GM06990 (cell line): Measurements from ENCODE around the gene BBOF1.
A peak's percentile ranks its signal among the peaks of the same experiment; 100 is the strongest.

Experiments used
- DNase-seq: peaks from one replicate; pipeline ENCODE4 v3.0.0-alpha.2; 2011; ENCODE audit not compliant: insufficient read length; ENCODE audit errors: extremely low read depth
- H3K27me3 ChIP-seq: replicated peaks from 2 replicates; pipeline ENCODE4 v1.6.0; 2011; ENCODE audit warnings: low read length; ENCODE audit not compliant: control insufficient read depth, insufficient read depth
- H3K36me3 ChIP-seq: 2 replicates; pipeline ENCODE4 v1.5.1; 2011; ENCODE audit warnings: low read length; ENCODE audit not compliant: control insufficient read depth, insufficient read depth
- H3K4me3 ChIP-seq: replicated peaks from 2 replicates; pipeline ENCODE4 v1.5.1; 2011; ENCODE audit warnings: low read depth, mild to moderate bottlenecking, control low read depth, low read length
- TF ChIP-seq, protein P1 (sequence below): IDR thresholded peaks from 2 replicates; pipeline ENCODE4 v1.5.1; 2011; ENCODE audit warnings: low read length, control low read depth, mild to moderate bottlenecking, inconsistent platforms; ENCODE audit not compliant: insufficient read depth, poor library complexity, severe bottlenecking

Gene BBOF1

DNA sequence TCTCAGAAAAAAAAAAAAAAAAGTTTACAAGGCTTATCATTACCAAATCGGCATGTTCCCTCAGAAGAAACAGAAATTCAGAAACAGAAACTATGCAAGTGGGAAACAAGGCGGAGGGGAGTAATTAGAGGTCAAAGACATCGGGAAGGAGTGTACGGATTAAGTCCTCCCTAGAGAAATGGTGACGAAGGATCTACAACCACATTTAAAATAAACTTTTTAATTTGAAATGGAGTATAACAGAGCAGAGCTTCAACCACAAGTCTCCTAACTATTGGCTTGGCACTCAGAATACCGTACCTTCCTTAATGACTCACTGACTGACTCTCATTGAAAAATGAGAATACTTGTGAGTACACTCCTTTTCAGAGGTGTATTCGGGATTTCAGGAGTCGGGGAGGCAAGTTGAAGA is 969 bp upstream of the BBOF1 start:
- DNase-seq, result peak; percentile 9
- TF ChIP-seq, protein P1, sequence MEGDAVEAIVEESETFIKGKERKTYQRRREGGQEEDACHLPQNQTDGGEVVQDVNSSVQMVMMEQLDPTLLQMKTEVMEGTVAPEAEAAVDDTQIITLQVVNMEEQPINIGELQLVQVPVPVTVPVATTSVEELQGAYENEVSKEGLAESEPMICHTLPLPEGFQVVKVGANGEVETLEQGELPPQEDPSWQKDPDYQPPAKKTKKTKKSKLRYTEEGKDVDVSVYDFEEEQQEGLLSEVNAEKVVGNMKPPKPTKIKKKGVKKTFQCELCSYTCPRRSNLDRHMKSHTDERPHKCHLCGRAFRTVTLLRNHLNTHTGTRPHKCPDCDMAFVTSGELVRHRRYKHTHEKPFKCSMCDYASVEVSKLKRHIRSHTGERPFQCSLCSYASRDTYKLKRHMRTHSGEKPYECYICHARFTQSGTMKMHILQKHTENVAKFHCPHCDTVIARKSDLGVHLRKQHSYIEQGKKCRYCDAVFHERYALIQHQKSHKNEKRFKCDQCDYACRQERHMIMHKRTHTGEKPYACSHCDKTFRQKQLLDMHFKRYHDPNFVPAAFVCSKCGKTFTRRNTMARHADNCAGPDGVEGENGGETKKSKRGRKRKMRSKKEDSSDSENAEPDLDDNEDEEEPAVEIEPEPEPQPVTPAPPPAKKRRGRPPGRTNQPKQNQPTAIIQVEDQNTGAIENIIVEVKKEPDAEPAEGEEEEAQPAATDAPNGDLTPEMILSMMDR, result no peak
- peak overlapping the region; percentile 93 for H3K4me3 ChIP-seq
- H3K27me3 ChIP-seq, result no peaks in the 10 kb centered on the region
- H3K36me3 ChIP-seq, result no peaks in the 10 kb centered on the region

DNA sequence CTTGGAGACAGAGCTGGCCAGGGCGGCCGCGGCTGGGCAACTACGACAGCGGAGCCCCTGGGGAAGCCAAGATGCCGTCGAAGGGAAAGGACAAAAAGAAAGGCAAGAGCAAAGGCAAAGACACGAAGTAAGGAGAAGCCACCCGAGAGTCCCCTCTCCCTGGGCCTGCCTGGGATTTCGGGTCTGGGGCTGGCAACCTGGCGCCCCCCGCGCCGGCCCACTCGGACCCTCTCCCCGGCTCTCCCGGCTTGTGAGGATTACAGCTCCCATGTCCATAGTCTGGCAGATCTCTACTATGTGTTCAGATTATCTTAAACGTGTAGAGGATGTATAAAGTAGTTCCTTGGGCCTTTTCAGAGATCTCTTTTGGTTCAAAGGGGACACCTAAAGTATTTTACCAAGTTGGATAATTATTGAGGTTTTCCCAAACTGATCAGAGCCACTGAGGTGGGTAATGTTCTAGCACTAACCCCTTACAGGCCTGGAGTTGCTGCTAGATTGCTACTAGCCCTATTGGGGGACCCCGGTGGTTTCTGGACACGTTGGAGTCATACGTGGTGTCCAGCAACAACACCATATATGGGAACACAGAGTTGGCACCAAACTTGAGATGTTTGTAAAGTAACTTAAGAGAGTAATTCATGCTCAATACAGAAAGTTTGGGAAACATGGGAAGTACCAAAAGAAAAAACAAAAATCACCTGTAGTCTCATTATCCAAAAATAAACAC is 424 bp downstream of the BBOF1 start:
- TF ChIP-seq, protein P1, result no peak
- no peak for DNase-seq
- no peaks in the 10 kb centered on the region for H3K36me3 ChIP-seq
- H3K27me3 ChIP-seq, result no peaks in the 10 kb centered on the region
- peak overlapping the region; percentile 64 for H3K4me3 ChIP-seq

DNA sequence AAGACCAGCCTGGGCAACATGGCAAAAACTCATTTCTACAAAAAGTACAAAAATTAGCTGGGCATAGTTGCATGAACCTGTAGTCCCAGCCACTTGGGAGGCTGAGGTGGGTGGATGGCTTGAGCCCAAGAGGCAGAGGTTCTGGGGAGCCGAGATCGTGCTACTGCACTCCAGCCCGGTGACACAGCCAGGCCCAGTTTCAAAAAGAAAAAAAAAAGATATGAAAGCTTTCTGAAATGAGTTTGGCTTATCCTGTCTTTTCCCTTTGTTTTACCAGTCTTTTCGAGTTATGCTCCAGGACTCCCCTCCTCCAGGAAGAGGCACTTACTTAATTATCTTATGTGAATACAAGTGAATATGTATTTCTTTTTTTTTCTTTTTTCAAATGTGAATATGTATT is 3.2 kb downstream of the BBOF1 start:
- TF ChIP-seq, protein P1, result no peak
- no peak for DNase-seq
- Histone ChIP-seq H3K27me3 (no peaks in the 10 kb centered on the region), H3K36me3 (no peaks in the 10 kb centered on the region), H3K4me3 (no peak overlapping the region)

DNA sequence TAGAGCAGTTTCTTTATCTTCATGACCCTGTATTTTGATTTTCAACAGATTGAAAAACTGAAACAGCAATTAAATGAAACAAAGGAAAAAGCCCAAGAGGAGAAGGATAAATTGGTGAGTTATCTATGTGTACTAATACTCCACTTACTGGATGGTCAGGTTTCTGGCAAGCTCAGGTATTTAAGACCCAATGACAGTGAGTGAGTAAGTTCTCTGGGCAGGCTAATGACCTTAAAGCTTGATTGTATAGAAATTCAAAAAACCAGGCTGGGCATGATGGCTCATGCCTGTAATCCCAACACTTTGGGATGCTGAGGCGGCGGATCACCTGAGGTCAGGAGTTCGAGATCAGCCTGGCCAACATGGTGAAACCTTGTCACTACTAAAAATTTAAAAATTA is 10.0 kb downstream of the BBOF1 start:
- Histone ChIP-seq H3K36me3 (no peaks in the 10 kb centered on the region), H3K4me3 (no peak overlapping the region), H3K27me3 (no peaks in the 10 kb centered on the region)
- DNase-seq, result no peak
- TF ChIP-seq, protein P1, result no peak

DNA sequence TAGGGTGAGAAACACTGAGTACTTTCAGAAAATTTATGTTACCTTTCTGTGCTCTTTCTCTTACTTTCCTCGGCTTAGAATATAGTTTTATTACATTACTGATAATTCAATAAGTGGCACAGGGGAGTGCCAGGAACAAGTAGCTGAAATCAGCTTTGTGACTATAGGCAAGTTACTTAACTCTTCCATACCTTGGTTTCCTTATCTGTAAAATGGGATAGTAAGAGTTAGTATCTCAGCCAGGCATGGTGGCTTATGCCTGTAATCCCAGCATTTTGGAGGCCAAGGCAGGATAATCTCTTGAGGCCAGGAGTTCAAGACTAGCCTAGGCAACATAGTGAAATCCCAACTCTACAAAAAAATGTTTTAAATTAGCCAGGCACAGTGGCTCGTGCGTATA is 15.4 kb downstream of the BBOF1 start:
- TF ChIP-seq, protein P1, result no peak
- DNase-seq, result no peak
- Histone ChIP-seq H3K27me3 (no peaks in the 10 kb centered on the region), H3K4me3 (no peak overlapping the region), H3K36me3 (no peaks in the 10 kb centered on the region)

DNA sequence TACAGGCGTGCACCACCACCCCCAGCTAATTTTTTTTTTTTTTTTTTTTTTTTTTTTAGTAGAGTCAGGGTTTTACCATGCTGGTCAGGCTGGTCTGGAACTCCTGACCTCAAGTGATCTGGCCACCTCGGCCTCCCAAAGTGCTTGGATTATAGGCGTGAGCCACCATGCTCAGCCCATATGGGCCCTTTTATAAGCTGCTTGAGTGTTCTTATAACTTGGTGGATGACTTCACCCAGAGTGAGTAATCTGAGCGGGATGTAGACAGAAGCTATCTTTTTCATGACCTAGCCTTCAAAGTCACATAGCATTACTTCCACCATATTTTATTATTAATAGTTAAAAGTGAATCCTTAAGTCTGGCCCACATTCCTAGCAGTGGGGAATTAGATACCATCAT is 16.4 kb downstream of the BBOF1 start:
- Histone ChIP-seq H3K36me3 (no peaks in the 10 kb centered on the region), H3K4me3 (no peak overlapping the region), H3K27me3 (no peaks in the 10 kb centered on the region)
- no peak for DNase-seq
- TF ChIP-seq, protein P1, result no peak
